ENCODE measurements around the gene EPS15.

DNA sequence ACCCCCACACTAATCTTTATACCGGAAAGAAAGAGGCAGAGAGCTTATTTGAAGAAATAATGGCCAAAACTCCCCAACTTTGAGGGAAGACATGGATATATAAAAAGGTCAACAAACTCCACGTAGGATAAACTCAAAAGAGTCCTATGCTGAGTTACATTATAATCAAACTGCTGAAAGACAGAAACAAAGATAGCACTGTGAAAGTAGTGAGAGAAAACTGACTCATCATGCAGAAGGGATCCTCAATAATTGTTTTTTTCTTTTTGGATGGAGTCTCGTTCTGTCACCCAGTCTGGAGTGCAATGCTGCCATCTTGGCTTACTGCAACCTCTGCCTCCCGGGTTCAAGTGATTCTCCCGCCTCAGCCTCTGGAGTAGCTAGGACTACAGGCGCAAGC is 140.2 kb downstream of the EPS15 start:
- no peak for TF ChIP-seq CTCF (IDR thresholded peaks at IDR 0.05)
- TF ChIP-seq EZH2 (IDR thresholded peaks at IDR 0.05): no peak

Measured in neural progenitor cell (in vitro differentiated cells).